Trophoblast cell (in vitro differentiated cells and primary cell): ENCODE results near the gene ECM2.
A peak's percentile ranks its signal among the peaks of the same experiment; 100 is the strongest.

Source experiments
- DNase-seq, 2 donors: peaks; one replicate each; pipeline ENCODE4 v3.0.0-alpha.2; 2016
- H2AFZ ChIP-seq: 2 replicates; pipeline ENCODE4 v1.6.1; 2013; ENCODE audit warnings: low read length, moderate library complexity, mild to moderate bottlenecking; ENCODE audit not compliant: insufficient read depth, poor library complexity
- H2AK5ac ChIP-seq: 2 replicates; pipeline ENCODE4 v1.6.1; 2013; ENCODE audit warnings: mild to moderate bottlenecking, low read length
- H2BK120ac ChIP-seq: 2 replicates; pipeline ENCODE4 v1.6.1; 2013; ENCODE audit warnings: low read length, mild to moderate bottlenecking, moderate library complexity; ENCODE audit not compliant: insufficient read depth, poor library complexity
- H2BK12ac ChIP-seq: 2 replicates; pipeline ENCODE4 v1.6.1; 2013; ENCODE audit warnings: mild to moderate bottlenecking, low read length, moderate library complexity
- H2BK5ac ChIP-seq: 2 replicates; pipeline ENCODE4 v1.6.1; 2013; ENCODE audit warnings: low read length, low read depth, moderate library complexity, mild to moderate bottlenecking; ENCODE audit not compliant: poor library complexity
- H3K14ac ChIP-seq: 2 replicates; pipeline ENCODE4 v1.6.1; 2013; ENCODE audit warnings: mild to moderate bottlenecking, low read length
- H3K18ac ChIP-seq: 2 replicates; pipeline ENCODE4 v1.6.1; 2013; ENCODE audit warnings: mild to moderate bottlenecking, low read length
- H3K23ac ChIP-seq: 2 replicates; pipeline ENCODE4 v1.6.1; 2013; ENCODE audit warnings: low read length
- H3K27ac ChIP-seq: 2 replicates; pipeline ENCODE4 v1.5.1; 2013; ENCODE audit warnings: low read depth, mild to moderate bottlenecking, inconsistent platforms, low read length, moderate library complexity
- H3K27me3 ChIP-seq: 2 replicates; pipeline ENCODE4 v1.6.1; 2013; ENCODE audit warnings: inconsistent platforms, mild to moderate bottlenecking, low read length, moderate library complexity; ENCODE audit not compliant: insufficient read depth
- H3K36me3 ChIP-seq, 2 experiments: 1 replicate in 1 of 2; 2 replicates in 1 of 2; pipeline ENCODE4 v1.6.1; 2013; ENCODE audit warnings: low read length in 2 of 2, mild to moderate bottlenecking in 2 of 2, moderate library complexity in 1 of 2; ENCODE audit not compliant: insufficient read depth in 2 of 2, control insufficient read depth in 1 of 2
- H3K4ac ChIP-seq: 2 replicates; pipeline ENCODE4 v1.6.1; 2013; ENCODE audit warnings: low read depth, mild to moderate bottlenecking, low read length, moderate library complexity
- H3K4me1 ChIP-seq, 2 experiments: 1 replicate in 1 of 2; 2 replicates in 1 of 2; pipeline ENCODE4 v1.6.1; 2013; ENCODE audit warnings: low read length in 2 of 2, mild to moderate bottlenecking in 2 of 2, moderate library complexity in 1 of 2; ENCODE audit not compliant: insufficient read depth in 2 of 2, control insufficient read depth in 1 of 2
- H3K4me2 ChIP-seq: 2 replicates; pipeline ENCODE4 v1.6.1; 2013; ENCODE audit warnings: inconsistent platforms, mild to moderate bottlenecking, low read length, moderate library complexity
- H3K4me3 ChIP-seq: 2 replicates; pipeline ENCODE4 v1.5.1; 2013; ENCODE audit warnings: mild to moderate bottlenecking, low read depth, low read length, inconsistent platforms
- H3K79me1 ChIP-seq: one replicate; pipeline ENCODE4 v1.6.1; 2013; ENCODE audit warnings: low read length
- H3K79me2 ChIP-seq: 2 replicates; pipeline ENCODE4 v1.6.1; 2013; ENCODE audit warnings: low read length, mild to moderate bottlenecking; ENCODE audit not compliant: control insufficient read depth, insufficient read depth, poor library complexity
- H3K9ac ChIP-seq: 2 replicates; pipeline ENCODE4 v1.6.1; 2013; ENCODE audit warnings: mild to moderate bottlenecking, low read length
- H3K9me3 ChIP-seq: 2 replicates; pipeline ENCODE4 v1.6.1; 2013; ENCODE audit warnings: low read depth, mild to moderate bottlenecking, control low read depth, inconsistent platforms, low read length; ENCODE audit not compliant: insufficient read depth
- H4K12ac ChIP-seq: 2 replicates; pipeline ENCODE4 v1.6.1; 2013; ENCODE audit warnings: low read depth, mild to moderate bottlenecking, low read length, moderate library complexity
- H4K8ac ChIP-seq: 2 replicates; pipeline ENCODE4 v1.6.1; 2013; ENCODE audit warnings: low read depth, mild to moderate bottlenecking, low read length, moderate library complexity
- H4K91ac ChIP-seq: one replicate; pipeline ENCODE4 v1.6.1; 2013; ENCODE audit warnings: low read depth, mild to moderate bottlenecking, low read length, moderate library complexity
- WGBS: extraction: QIAGEN DNeasy Blood & Tissue Kit; methylation state at CpG from one replicate; pipeline ENCODE4 v1.1.7; 2013; ENCODE audit warnings: missing lambda C conversion rate; ENCODE audit not compliant: insufficient read length, insufficient coverage; ENCODE audit errors: extremely low coverage; 5-methylcytosine and 5-hydroxymethylcytosine counted together

Gene ECM2

DNA sequence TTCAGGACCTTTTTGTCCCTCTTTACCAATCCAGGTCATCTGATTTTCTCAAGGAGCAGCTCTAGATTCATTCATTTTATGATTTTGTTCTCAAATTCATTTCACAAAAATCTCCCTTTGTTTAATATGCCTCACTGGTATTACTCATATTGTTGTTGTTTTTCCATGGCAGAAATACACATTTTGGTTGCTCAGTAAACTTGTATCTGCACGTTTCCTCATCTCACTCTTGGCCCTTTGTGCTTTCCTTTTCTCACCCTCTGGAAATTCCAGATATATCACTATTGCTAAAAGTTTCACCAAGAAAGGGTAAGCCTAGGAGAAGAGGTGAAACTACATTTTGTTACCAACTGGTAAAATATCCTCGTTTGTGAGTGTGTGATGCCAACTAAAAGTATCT lies 68.3 kb downstream of the ECM2 start:
- Histone ChIP-seq H4K8ac (no peak overlapping the region), H3K23ac (no peak overlapping the region), H2BK12ac (no peak overlapping the region), H3K4ac (no peak overlapping the region), H3K4me2 (no peak overlapping the region), H3K27me3 (no peaks in the 10 kb centered on the region), H4K91ac (no peak overlapping the region), H3K14ac (no peak overlapping the region), H2AFZ (no peak overlapping the region), H3K79me1 (no peaks in the 10 kb centered on the region), H3K36me3 (no peaks in the 10 kb centered on the region), H4K12ac (no peak overlapping the region), H2BK120ac (no peak overlapping the region), H3K27ac (no peak overlapping the region), H2BK5ac (no peak overlapping the region), H3K4me3 (no peak overlapping the region), H3K9me3 (no peaks in the 10 kb centered on the region), H3K9ac (no peak overlapping the region), H3K79me2 (no peaks in the 10 kb centered on the region), H3K4me1 (peaks cover 0 to 3% of the 10 kb centered on the region in 2 experiments), H2AK5ac (no peak overlapping the region), H3K18ac (no peak overlapping the region)
- no peak for DNase-seq
- no CpG with 5 or more reads among the region's 2 CpGs for WGBS

DNA sequence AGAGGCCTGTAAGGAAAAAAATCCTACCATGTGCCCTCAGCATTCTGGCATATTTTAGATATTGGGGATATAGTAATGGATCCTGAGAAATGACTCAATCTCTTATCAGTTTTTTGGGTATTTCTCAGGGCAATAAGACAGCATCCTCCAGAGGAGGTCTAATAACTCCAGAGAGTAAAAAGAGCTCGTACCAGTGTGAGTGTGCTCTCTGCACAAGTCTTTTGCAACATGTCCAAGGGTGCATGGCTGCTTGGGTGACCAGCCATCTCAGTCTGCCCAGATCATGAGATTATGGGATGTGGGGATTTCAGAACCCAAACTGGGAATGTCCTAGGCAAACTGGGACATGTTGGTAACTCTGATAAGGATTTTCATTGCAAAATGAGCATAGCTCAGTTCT lies 68.7 kb downstream of the ECM2 start:
- H3K9ac ChIP-seq: no peak overlapping the region
- H3K79me2 ChIP-seq: no peaks in the 10 kb centered on the region
- no peak overlapping the region for H3K27ac ChIP-seq
- no peak overlapping the region for H3K4me3 ChIP-seq
- H3K4me2 ChIP-seq: no peak overlapping the region
- H4K8ac ChIP-seq: no peak overlapping the region
- no peak overlapping the region for H2AFZ ChIP-seq
- H3K4me1 ChIP-seq: peaks cover 0 to 3% of the 10 kb centered on the region in 2 experiments
- no peak overlapping the region for H2BK120ac ChIP-seq
- H4K12ac ChIP-seq: no peak overlapping the region
- no peak overlapping the region for H3K23ac ChIP-seq
- no CpG with 5 or more reads among the region's 1 CpG for WGBS
- DNase-seq: peak; percentile 90 to 94
- no peak overlapping the region for H3K14ac ChIP-seq
- H4K91ac ChIP-seq: no peak overlapping the region
- no peak overlapping the region for H2AK5ac ChIP-seq
- no peaks in the 10 kb centered on the region for H3K9me3 ChIP-seq
- H3K79me1 ChIP-seq: no peaks in the 10 kb centered on the region
- H3K18ac ChIP-seq: no peak overlapping the region
- H2BK12ac ChIP-seq: no peak overlapping the region
- H3K4ac ChIP-seq: no peak overlapping the region
- no peaks in the 10 kb centered on the region for H3K27me3 ChIP-seq
- H3K36me3 ChIP-seq: no peaks in the 10 kb centered on the region
- no peak overlapping the region for H2BK5ac ChIP-seq

DNA sequence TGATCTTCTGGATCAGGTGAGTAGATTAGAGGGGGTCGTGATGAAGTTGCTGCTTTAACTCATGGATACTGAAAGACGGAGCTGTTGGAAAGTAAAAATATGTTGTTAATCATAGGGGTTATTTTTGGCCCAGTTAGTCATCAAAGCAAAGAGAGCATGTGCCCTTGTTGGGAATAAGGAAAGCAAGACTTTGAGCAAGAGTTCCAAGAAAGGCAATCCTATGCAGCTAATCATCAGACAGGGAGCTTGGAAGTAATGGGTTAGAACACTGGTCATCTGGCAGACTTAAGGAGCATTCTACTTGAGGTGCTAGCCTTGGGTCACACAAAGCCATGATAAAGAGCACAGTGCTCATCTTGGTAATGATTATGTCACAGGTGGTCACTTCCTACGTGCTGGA lies 71.8 kb downstream of the ECM2 start:
- Histone ChIP-seq H3K18ac (no peak overlapping the region), H2BK120ac (no peak overlapping the region), H3K9me3 (no peaks in the 10 kb centered on the region), H3K27me3 (no peaks in the 10 kb centered on the region), H3K23ac (no peak overlapping the region), H3K79me2 (no peaks in the 10 kb centered on the region), H2BK12ac (no peak overlapping the region), H2AK5ac (no peak overlapping the region), H2BK5ac (no peak overlapping the region), H3K4me3 (no peak overlapping the region), H2AFZ (no peak overlapping the region), H4K12ac (no peak overlapping the region), H4K91ac (no peak overlapping the region), H3K27ac (no peak overlapping the region), H3K79me1 (no peaks in the 10 kb centered on the region), H3K4me2 (no peak overlapping the region), H3K4me1 (peaks cover 0 to 3% of the 10 kb centered on the region in 2 experiments), H3K14ac (no peak overlapping the region), H3K9ac (no peak overlapping the region), H3K36me3 (no peaks in the 10 kb centered on the region), H3K4ac (no peak overlapping the region), H4K8ac (peak overlapping the region; percentile 29)
- WGBS: no CpG with 5 or more reads among the region's 3 CpGs
- peak; percentile 24 to 54 for DNase-seq

- Histone ChIP-seq H3K79me2 (no peaks in the 10 kb centered on the region), H2AK5ac (no peak overlapping the region), H2BK120ac (no peak overlapping the region), H2BK5ac (no peak overlapping the region), H4K12ac (no peak overlapping the region), H3K4me3 (no peak overlapping the region), H4K91ac (no peak overlapping the region), H2BK12ac (no peak overlapping the region), H3K9ac (no peak overlapping the region), H4K8ac (no peak overlapping the region), H3K18ac (no peak overlapping the region), H3K79me1 (no peaks in the 10 kb centered on the region), H3K27me3 (no peaks in the 10 kb centered on the region), H3K23ac (no peak overlapping the region), H3K27ac (no peak overlapping the region), H3K4ac (no peak overlapping the region), H3K36me3 (no peaks in the 10 kb centered on the region), H3K4me1 (peaks cover 0 to 3% of the 10 kb centered on the region in 2 experiments), H3K14ac (no peak overlapping the region), H3K9me3 (no peaks in the 10 kb centered on the region), H2AFZ (no peak overlapping the region), H3K4me2 (no peak overlapping the region)
- DNase-seq: no peak
Observed at GRCh38 chr9:92463387-92463786, 72.4 kb downstream of the ECM2 start.
